ENCODE results near the gene NUP188. TPM values are rescaled to one million over a fixed set of nuclear protein-coding genes. Genes with fewer than 3 reads are reported as not detected.

The NUP188 gene
- polyA plus RNA-seq, 1 donor (not counting 4 experiments of a cell fraction or from before 2014, with no cell fraction given): 31.1 TPM

- Histone ChIP-seq H3K27me3 (ENCODE audit: control insufficient read depth, extremely low read depth, insufficient read depth, low read length) (no peaks in the 10 kb centered on the region), H3K79me2 (ENCODE audit: control insufficient read depth, insufficient read depth, low read length) (no peaks in the 10 kb centered on the region), H3K9me3 (ENCODE audit: control insufficient read depth, low read depth, low read length) (no peaks in the 10 kb centered on the region), H4K20me1 (ENCODE audit: control insufficient read depth, extremely low read depth, insufficient read depth, low read length) (no peaks in the 10 kb centered on the region), H3K9me1 (ENCODE audit: control insufficient read depth, extremely low read depth, insufficient read depth, low read length) (no peaks in the 10 kb centered on the region), H3K4me3 (ENCODE audit: control insufficient read depth in 2 of 3, extremely low read depth in 1 of 3, insufficient read depth in 2 of 3, low read depth in 1 of 3, low read length in 3 of 3) (no peak overlapping the region), H3K4me1 (ENCODE audit: control insufficient read depth, extremely low read depth, insufficient read depth, low read length) (no peaks in the 10 kb centered on the region), H2AFZ (ENCODE audit: control insufficient read depth, low read length) (no peak overlapping the region), H3K9ac (ENCODE audit: control insufficient read depth, extremely low read depth, insufficient read depth, low read length) (no peak overlapping the region), H3K27ac (ENCODE audit: control insufficient read depth, insufficient read depth, low read length) (no peak overlapping the region), H3K36me3 (ENCODE audit: control insufficient read depth in 2 of 2, extremely low read depth in 1 of 2, insufficient read depth in 2 of 2, low read length in 2 of 2) (peaks cover 20 to 23% of the 10 kb centered on the region in 2 experiments), H3K4me2 (ENCODE audit: control insufficient read depth, extremely low read depth, insufficient read depth, low read depth, low read length) (no peak overlapping the region)
- FAIRE-seq (no peak), DNase-seq (ENCODE audit: low read depth, low spot score) (no peak)
- dilution Hi-C loops (cut with MboI; ENCODE audit: extremely low pct_ligation_motif_present, low sequenced_read_pairs): no loop called here
- TF ChIP-seq CTCF (optimal IDR thresholded peaks at IDR 0.05 in 1 of 3, IDR thresholded peaks at IDR 0.05 in 1 of 3, conservative IDR thresholded peaks at IDR 0.05 in 1 of 3; ENCODE audit: extremely low read depth in 1 of 3, insufficient read depth in 2 of 3, low read length in 3 of 3) (no peak), EZH2 (IDR thresholded peaks at IDR 0.05; ENCODE audit: low read length) (no peak)
These were observed 65.5 kb downstream of the NUP188 start for GRCh38 chr9:129012893-129013448.

DNA sequence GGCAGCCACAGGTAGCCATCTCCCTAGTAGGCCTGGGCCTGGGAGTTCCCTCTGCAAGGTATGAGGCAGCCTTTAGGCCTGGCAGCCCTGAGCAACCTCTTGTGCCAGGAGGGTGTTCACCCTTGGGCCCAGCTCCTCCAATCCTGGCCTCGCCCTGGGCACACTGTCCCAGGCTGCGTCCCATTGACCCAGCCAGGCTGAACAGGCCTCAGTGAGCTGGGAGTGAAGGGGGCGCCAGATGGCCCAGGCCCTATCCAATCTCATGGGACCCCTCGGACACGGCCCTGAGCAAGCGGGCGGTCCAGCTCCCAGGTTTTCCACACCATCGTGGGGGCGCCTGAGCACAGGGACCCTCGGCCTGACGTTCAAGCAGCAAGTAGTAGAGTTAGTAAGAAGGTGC is 66.2 kb downstream of the NUP188 start:
- Histone ChIP-seq H2AFZ (ENCODE audit: control insufficient read depth, low read length) (no peak overlapping the region), H3K9me1 (ENCODE audit: control insufficient read depth, extremely low read depth, insufficient read depth, low read length) (no peaks in the 10 kb centered on the region), H3K4me3 (ENCODE audit: control insufficient read depth in 2 of 3, extremely low read depth in 1 of 3, insufficient read depth in 2 of 3, low read depth in 1 of 3, low read length in 3 of 3) (no peak overlapping the region), H3K27ac (ENCODE audit: control insufficient read depth, insufficient read depth, low read length) (no peak overlapping the region), H3K9ac (ENCODE audit: control insufficient read depth, extremely low read depth, insufficient read depth, low read length) (no peak overlapping the region), H3K27me3 (ENCODE audit: control insufficient read depth, extremely low read depth, insufficient read depth, low read length) (no peaks in the 10 kb centered on the region), H3K4me2 (ENCODE audit: control insufficient read depth, extremely low read depth, insufficient read depth, low read depth, low read length) (no peak overlapping the region), H4K20me1 (ENCODE audit: control insufficient read depth, extremely low read depth, insufficient read depth, low read length) (no peaks in the 10 kb centered on the region), H3K9me3 (ENCODE audit: control insufficient read depth, low read depth, low read length) (no peaks in the 10 kb centered on the region), H3K36me3 (ENCODE audit: control insufficient read depth in 2 of 2, extremely low read depth in 1 of 2, insufficient read depth in 2 of 2, low read length in 2 of 2) (peaks cover 20 to 23% of the 10 kb centered on the region in 2 experiments), H3K79me2 (ENCODE audit: control insufficient read depth, insufficient read depth, low read length) (no peaks in the 10 kb centered on the region), H3K4me1 (ENCODE audit: control insufficient read depth, extremely low read depth, insufficient read depth, low read length) (no peaks in the 10 kb centered on the region)
- DNase-seq (ENCODE audit: low read depth, low spot score) (no peak), FAIRE-seq (no peak)
- TF ChIP-seq CTCF (optimal IDR thresholded peaks at IDR 0.05 in 1 of 3, IDR thresholded peaks at IDR 0.05 in 1 of 3, conservative IDR thresholded peaks at IDR 0.05 in 1 of 3; ENCODE audit: extremely low read depth in 1 of 3, insufficient read depth in 2 of 3, low read length in 3 of 3) (no peak), EZH2 (IDR thresholded peaks at IDR 0.05; ENCODE audit: low read length) (no peak)
- dilution Hi-C loops (cut with MboI; ENCODE audit: extremely low pct_ligation_motif_present, low sequenced_read_pairs): no loop called here
